HG03460 (cell line): ENCODE measurements around the gene CANX.
"Not testable (repeated sequence)": the region's sequence is repeated elsewhere in the genome, so short reads cannot be mapped to it uniquely, and the experiment has no call there.

Experiments
- ATAC-seq: cut with Tn5 transposase; IDR thresholded peaks from one replicate; pipeline ENCODE4 v1.9.1; 2021; ENCODE audit not compliant: unreplicated experiment

The CANX gene, protein sequence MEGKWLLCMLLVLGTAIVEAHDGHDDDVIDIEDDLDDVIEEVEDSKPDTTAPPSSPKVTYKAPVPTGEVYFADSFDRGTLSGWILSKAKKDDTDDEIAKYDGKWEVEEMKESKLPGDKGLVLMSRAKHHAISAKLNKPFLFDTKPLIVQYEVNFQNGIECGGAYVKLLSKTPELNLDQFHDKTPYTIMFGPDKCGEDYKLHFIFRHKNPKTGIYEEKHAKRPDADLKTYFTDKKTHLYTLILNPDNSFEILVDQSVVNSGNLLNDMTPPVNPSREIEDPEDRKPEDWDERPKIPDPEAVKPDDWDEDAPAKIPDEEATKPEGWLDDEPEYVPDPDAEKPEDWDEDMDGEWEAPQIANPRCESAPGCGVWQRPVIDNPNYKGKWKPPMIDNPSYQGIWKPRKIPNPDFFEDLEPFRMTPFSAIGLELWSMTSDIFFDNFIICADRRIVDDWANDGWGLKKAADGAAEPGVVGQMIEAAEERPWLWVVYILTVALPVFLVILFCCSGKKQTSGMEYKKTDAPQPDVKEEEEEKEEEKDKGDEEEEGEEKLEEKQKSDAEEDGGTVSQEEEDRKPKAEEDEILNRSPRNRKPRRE

DNA sequence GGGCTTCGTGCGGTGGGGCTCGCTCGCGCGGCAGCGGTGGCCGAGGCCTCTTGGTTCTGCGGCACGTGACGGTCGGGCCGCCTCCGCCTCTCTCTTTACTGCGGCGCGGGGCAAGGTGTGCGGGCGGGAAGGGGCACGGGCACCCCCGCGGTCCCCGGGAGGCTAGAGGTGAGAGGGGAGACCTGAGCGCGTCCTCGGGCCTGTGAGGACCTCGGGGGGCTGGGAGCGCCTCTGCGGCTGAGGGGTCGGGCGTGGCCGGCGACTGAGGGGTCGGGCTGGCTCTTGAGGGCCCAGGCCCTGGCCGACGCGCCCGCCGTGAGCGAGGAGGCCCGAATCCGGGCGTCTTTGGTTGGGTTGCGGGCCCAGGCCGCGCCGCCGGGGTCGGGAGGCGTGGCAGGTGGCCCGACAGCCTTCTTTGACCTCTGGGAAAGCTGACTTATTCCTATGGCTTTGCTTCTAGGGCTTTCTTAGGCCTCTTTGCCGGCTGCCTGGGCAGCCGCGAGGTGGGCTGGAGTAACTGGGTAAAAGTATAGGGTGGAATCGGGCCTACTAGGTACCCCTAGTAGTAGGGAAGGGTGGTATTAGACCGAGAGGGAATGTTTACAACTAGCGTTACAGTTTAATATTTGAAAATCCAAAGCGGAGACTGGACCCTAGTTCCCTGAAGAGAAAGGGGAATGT, at the start of gene CANX:
TSS of gene CANX (plus strand) at position 33 of the 681 bp plus-strand sequence. CDS start 6,715 bp downstream, outside the sequence.
- ATAC-seq: peak; percentile 11

DNA sequence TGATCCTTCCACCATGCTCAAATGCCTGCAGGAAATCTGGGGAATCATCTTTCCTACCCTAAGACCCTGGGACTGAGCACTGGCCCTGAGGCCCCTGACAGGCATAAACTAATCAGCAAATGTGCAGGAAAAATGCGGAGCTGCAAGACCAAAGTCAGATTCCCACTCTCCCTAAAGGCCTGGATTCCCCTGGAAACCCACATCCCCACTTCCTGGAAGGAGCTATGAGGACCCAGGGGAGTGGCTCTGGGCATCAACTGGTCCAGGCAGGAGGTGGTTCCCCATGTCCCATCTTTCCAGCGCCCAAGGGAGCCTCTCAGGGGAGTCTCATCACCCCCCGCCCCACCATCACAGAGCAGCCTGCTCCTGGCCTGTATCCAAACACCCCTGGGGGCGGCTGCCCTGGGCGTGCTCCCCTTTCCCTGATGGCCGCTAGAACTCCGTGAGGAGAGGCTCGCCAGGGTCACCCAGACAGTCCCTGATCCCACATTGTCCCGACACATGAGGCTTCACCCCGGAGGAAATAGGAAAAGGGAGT, 49.5 kb upstream of the CANX start:
- ATAC-seq: not testable (repeated sequence)

DNA sequence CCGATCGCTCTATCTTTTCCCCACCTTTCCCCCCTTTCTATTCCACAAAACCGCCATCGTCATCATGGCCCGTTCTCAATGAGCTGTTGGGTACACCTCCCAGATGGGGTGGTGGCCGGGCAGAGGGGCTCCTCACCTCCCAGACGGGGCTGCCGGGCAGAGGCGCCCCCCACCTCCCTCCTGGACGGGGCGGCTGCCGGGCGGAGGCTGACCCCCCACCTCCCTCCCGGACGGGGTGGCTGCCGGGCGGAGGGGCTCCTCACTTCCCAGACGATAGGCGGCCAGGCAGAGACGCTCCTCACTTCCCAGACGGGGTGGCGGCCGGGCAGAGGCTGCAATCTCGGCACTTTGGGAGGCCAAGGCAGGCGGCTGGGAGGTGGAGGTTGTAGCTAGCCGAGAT, 48.5 kb upstream of the CANX start:
- not testable (repeated sequence) for ATAC-seq

DNA sequence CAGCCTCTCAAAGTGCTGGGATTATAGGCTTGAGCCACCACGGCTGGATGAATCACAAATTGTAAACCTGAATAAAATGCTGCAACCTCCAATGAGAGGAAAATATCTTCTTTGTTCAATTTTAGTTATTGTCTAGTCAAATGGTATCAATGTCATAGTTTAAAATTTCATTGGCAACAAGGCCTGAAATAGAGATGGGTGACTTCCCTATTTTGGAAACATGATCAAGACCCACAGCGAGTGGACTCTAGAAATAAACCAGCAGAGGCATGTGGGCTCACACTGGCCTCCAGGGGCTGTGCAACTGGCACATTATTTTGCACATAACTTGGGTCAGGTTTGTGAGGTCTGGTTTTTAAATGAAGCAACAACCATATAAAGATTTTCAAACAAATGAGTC, 45.6 kb upstream of the CANX start:
- not testable (repeated sequence) for ATAC-seq

DNA sequence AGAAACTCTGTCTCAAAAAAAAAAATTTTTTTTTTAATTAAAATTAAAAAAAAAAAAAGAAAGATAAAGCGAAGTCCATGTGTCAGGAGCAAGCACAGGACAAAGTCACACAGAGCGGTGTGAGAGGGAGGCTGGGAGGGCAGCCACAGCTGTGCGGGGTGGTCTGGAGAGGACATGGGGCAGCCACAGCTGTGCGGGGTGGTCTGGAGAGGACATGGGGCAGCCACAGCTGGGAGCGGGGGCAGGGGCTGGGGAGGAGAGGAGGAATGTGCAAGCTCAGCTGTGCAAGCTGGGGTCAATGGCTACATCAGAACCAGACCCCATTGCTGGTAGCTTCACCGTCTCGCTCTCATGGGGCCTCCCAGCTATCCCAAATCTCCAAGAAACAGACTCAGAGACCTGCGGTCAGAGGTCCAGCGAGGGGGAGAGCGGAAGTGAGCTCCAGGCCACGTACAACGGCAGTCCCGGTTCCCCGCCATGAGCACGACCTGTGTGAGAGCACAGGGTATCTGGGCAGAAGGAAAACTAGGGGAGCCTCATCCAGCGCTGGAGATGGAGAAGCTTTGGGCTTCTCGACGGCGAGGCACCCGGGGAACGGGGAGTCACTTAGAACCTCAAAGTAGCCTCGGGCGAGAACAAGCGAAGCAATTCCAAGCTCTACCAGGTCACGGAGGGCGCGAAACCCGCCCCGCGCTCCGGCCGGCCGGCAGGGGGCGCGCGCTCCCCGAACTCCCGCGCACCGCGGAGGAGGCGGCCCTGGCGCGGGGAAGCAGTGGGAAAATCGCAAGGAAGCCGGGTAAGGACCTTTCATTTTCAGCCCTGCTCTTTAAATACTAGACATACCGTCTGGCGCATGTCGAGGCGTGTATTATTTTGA, 41.2 kb upstream of the CANX start:
- ATAC-seq: peak; percentile 85

DNA sequence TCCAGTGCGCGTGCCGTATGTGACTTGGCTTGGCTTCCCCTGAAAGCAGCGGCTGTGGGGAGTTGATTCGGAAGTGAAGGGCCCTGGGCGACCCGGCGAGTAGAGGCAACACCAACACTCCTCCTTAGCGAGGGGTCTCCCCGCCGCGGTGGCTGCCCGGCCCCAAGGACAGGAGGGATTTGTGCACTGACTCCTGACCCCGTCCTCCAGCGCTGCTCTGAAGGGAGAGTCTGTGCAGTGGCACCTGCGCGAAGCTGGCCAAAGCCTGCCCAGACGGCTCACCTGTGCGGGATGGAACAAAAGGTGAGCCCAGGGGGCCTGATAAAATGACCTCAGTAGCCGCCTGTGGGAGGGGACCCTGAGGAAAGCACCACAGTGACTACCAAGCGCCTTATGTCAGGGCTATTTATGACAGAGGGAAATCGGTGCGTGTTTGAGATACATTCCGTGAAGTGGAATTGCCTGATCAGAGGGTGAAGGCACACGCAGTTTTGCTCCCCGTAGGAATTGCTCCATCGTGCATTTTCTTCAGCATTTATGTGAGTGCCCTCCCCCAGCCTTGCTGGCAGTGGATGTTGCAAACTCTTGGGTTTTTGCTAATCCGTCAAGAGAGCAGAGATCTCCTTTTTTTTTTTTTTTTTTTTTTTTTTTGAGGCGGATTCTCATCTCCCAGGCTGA, 40.4 kb upstream of the CANX start:
- peak; percentile 58 for ATAC-seq

DNA sequence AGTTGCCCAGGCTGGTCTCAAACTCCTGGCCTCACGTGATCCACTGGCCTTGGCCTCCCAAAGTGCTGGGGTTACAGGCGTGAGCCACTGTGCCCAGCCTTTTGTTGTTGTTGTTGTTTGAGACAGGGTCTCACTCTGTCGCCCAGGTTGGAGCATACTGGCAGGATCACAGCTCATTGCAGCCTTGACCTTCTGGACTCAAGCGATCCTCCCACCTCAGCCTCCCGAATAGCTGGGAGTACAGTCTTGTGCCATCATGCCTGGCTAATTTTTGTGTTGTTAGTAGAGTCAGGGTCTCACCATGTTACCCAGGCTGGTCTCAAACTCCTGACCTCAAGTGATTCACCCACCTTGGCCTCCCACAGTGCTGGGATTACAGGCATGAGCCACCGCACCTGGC, 37.1 kb upstream of the CANX start:
- not testable (repeated sequence) for ATAC-seq

DNA sequence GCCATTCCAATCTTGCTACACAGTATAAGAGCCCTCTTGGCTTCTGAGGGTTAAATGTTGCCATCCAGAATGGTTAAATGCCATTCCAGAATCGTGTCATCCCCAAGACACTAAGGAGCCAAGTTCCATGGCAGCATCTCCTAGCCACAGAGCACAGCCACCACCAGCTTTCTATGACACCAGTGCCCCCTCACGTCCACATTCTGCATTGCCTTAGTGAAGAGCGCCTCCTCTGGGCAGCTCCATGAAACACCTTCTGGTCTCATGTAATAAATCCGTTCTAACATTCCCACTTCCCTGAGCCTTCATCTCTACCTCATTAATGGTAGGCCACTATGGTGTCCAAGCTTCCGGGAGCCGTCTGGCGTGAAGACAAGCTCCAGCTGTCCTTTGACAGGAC, 30.4 kb upstream of the CANX start:
- ATAC-seq: no peak

DNA sequence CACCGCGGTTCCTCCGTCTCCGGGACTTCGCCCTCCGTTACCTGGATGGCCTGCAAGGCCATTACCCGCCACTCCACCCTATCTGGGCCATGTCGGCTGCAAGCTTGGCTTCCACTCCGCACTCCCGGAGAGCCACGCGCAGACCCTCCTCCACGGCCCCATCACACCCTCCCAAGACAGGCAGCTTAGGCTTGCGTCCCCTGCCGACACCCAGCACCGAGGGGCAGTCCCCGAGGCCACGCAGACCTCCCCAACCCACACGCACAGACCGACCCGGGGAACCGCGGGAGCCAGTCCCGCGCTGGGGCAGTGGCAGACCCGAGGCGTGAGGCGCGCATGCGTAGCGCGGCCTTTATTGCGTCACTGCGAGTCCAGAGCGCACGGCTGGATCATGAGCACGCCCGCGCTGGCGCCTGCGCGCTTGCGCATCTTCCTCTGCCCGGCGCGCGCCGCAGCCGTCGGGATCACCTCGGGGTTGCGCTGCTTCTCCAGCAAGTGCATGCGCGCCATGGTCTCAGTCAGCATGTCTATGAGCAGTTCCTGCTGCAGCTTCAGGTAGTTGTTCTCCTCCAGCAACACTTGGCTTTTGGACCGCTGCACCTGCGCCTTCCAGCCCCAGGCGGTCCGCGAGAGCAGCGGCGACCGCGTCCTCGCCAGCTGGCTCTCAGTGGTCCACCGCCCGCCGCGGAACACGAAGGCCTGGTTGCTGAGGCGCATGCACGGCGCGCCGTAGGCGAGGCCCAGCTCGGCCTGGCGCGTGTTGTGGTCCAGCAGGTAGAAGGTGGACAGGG, 20.3 kb upstream of the CANX start:
- peak; percentile 83 for ATAC-seq

DNA sequence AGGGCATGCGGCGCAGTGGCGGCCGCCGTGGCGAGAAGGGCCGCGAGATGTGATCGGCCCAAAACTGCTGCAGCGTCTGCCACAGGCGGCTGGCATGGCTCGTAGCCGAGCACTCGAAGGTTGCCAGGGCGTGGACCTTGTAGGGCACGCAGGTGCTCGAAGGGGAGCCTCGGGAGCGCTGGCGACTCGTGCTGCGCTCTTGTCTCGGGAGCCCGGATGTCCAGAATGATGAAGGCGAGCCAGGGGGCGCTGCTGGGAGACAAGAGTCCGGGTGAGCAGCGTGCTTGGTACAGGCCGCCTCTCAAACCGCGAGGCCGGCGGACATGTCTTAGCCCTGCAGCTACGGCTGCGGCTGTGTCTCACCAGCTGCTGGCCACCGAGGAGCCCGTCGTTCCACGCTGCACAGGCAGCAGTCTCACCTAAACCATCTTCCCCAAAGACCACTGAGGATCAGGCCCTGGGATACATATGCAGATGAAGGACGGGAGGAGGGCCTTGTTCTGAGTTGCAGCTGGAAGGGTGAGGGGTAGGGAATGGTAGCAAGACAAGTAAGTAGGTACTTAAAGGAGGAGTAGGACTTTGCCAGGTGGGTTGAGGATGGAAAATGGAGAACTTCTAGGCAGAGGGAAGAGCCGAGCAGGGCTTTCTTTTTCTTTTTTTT, 19.6 kb upstream of the CANX start:
- peak; percentile 51 for ATAC-seq

DNA sequence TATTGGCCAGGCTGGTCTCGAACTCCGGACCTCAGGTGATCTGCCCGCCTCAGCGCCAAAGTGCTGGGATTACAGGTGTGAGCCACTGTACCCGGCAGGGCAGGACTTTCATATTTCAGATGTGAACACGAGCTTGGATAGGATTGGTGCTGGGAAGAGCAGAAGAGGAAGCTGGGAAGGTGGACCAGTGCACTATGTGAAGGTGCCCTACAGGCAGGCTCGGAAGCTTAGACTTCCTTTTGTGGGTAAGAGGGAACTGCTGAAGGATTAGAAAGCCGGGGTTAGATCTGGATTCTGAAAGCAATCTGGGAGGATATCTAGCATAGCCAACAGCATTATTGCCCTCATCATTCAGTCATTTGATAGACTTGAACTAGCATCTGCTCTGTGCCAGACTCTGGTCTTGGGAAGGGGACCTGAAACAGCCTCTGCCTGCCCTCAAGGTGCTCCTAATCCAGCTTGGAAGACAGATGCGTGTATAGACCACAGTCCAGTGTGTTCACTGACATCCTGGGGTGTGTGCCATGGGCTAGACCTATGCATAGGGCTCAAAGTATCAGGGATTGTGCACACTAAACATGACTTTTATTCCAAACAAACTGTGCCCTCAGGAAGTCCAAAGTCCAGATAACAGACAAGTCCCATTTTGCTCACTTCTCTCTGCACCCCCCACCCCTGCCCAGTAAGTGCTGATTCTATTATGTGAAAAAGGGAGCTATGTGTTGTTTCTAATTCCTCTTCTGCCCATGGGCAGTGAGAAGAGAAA, 18.6 kb upstream of the CANX start:
- ATAC-seq: no peak

DNA sequence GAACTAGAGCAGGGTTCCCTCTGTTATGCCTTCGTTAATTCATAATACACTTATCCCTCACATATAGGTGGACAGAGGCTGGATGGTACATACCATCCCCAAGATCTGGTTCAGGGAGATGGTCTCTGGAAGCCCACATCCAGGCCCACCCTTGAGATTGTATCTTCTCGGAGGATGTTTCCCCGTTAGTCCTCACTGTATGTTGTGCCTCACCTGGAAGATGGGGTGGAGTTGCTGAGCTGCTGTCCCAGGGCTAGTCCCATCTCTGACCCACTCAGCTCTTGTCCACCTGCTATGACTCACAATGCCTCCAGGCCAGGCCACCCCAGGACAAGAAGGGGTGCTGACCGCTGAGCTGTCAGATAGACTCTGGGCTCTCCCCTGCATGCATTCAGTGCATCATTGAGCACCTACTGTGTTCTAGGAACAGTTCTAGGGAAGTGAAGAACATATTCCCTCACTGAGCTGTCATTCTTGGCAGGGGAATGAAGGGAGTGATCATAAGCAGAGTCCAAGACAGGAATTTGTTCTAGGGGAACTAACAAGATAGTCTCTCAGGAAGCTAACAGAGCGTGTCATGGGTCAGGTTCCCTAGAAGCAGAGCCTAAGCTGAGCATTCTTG, 17.9 kb upstream of the CANX start, which contains the start of gene CBY3:
TSS of gene CBY3 (minus strand) at position 255 of the 622 bp plus-strand sequence. CDS start at position 139, 116 bp downstream.
- ATAC-seq: no peak

DNA sequence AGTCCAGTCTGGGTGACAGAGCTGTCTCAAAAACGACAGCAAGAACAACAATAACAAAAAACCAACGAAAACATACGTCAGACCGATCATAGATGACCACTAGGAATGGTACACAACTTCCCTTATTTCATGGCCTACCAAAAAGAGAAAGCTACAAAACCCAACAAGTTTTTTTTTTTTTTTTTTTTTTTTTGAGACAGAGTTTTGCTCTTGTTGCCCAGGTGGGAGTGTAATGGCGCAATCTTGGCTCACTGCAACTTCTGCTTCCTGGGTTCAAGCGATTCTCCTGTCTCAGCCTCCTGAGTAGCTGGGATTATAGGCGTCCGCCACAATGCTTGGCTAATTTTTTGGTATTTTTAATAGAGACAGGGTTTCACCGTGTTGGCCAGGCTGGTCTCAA, 9.6 kb upstream of the CANX start:
- ATAC-seq: not testable (repeated sequence)

DNA sequence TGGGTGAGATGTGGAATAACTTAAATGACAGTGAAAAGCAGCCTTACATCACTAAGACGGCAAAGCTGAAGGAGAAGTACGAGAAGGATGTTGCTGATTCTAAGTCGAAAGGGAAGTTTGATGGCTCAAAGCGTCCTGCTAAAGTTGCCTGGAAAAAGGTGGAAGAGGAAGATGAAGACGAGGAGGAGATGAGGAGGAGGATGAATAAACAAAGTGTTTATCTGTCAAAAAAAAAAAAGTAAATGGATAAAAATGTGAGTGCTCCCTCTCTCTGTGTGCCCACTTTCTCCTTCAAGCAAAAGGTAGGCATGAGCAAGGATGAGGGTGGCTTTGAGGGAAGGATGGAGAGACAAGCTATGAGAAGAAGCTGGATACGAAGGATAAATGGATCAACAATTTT, 4.2 kb upstream of the CANX start:
- ATAC-seq: no peak

DNA sequence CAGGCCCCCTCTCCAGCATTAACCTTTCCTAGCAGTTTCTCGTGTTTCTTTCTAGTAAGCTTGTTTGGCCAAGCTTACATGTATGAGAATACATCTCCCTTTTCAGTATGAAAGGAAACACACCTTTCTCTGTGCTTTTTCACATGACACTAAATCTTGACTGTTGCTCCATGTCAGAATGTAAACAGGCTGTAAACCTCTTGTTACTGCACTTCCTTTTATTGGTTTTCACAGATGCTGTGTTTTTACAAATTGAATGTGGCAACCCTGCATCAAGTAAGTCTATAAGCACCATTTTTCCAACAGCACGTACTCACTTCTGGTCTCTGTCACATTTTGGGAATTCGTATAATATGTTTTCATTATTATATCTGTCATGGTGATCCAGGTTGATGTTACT, 2.2 kb upstream of the CANX start:
- ATAC-seq: no peak

DNA sequence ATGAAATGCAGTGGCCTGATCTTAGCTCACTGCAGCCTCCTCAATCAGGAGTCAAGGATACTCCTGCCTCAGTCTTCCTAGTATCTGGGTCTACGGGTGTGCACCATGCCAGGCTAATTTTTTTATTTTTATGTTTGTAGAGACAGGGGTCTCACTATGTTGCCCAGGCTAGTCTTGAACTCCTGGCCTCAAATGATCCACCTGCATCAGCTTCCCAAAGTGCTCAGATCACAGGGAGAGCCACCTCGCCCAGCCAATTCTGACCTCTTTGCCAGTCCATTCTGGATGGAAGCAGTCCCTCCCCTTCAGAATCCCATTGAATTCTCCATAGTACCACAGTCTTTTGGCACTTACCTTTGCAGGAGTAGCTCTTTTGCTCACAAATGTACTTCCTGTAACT, 1.7 kb upstream of the CANX start:
- ATAC-seq: no peak

DNA sequence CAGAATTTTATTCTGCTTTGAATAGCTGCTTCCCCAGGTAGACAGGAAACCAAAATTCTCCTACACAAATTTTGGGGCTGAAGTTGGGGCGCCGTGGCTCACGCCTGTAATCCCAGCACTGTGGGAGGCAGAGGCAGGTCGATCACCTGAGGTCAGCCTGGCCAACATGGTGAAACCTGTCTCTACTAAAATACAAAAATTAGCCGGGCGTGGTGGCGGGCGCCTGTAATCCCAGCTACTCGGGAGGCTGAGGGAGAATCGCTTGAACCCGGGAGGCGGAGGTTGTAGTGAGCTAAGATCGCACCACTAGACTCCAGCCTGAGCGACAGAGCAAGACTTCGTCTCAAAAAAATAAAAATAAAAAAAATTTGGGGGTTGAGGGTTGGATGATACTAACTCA, 1.2 kb upstream of the CANX start:
- not testable (repeated sequence) for ATAC-seq
